Measurements from ENCODE around the gene BOLA3.

DNA sequence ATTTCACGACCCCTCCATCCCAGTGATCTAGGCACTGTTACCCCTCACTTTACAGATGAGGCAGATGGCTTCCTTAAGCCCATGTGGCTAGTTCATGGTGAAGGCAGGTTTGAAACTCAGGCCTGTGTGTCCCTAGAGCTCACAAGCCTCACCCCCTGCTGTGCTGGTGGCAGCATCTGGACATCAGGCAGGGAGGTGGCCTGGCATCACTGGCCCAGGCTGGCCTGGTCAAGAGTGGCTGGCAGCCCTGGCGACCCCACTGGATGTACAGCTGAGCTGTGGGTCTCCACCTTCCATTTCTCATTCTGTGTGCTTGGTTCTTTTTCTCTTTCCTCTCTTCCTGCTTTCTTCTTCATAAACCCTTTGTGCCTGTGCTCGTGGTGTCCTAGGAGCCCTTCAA is 56.3 kb downstream of the BOLA3 start:
- no peak for TF ChIP-seq EZH2 (IDR thresholded peaks at IDR 0.05; ENCODE audit: insufficient read depth, poor library complexity, severe bottlenecking)
- no peak for TF ChIP-seq EZH2phosphoT487 (IDR thresholded peaks at IDR 0.05; ENCODE audit: insufficient read depth, low read depth)

Measured in GM23248 (cell line).